Activated gamma-delta T cell treated with anti-CD3 and anti-CD28 coated beads, Interleukin-2, amount 50 U/mL, for 16 hours (primary cell): Measurements from ENCODE around the gene NPHP4.

Experiments
- DNase-seq: peaks from one replicate; pipeline ENCODE4 v3.0.0-alpha.2; 2020; ENCODE audit warnings: low read depth

NPHP4 gene

GRCh38 chr1:5877683-5878530 is 114.3 kb downstream of the NPHP4 start:
- DNase-seq = no peak

- no peak for DNase-seq
These were observed 115.2 kb downstream of the NPHP4 start for GRCh38 chr1:5877001-5877400.

- DNase-seq = no peak
These were observed 116.1 kb downstream of the NPHP4 start for GRCh38 chr1:5876094-5876650.

- no peak for DNase-seq
These were observed 116.8 kb downstream of the NPHP4 start for GRCh38 chr1:5875345-5875910.

GRCh38 chr1:5874416-5875110 is 117.7 kb downstream of the NPHP4 start:
- no peak for DNase-seq

- DNase-seq = no peak
These were observed 118.7 kb downstream of the NPHP4 start for GRCh38 chr1:5873556-5873955.

GRCh38 chr1:5872886-5873285 is 119.3 kb downstream of the NPHP4 start:
- no peak for DNase-seq

GRCh38 chr1:5868931-5869500 is 123.2 kb downstream of the NPHP4 start:
- no peak for DNase-seq

- DNase-seq = no peak
These were observed 126.5 kb downstream of the NPHP4 start for GRCh38 chr1:5865774-5866173.

GRCh38 chr1:5865056-5865455 is 127.2 kb downstream of the NPHP4 start:
- DNase-seq = no peak

- no peak for DNase-seq
These were observed 128.0 kb downstream of the NPHP4 start for GRCh38 chr1:5864256-5864655.

- no peak for DNase-seq
These were observed 129.0 kb downstream of the NPHP4 start for GRCh38 chr1:5863238-5863637.

GRCh38 chr1:5861871-5862825 is 130.1 kb downstream of the NPHP4 start:
- no peak for DNase-seq

GRCh38 chr1:5860277-5860676 is 131.9 kb downstream of the NPHP4 start:
- no peak for DNase-seq

- no peak for DNase-seq
These were observed 132.5 kb downstream of the NPHP4 start for GRCh38 chr1:5859766-5860165.

GRCh38 chr1:5858844-5859407 is 133.3 kb downstream of the NPHP4 start:
- no peak for DNase-seq

- DNase-seq = no peak
These were observed 134.0 kb downstream of the NPHP4 start for GRCh38 chr1:5858246-5858645.

GRCh38 chr1:5857508-5858090 is 134.6 kb downstream of the NPHP4 start:
- DNase-seq = no peak

- DNase-seq = no peak
These were observed 135.2 kb downstream of the NPHP4 start for GRCh38 chr1:5857011-5857410.

GRCh38 chr1:5856246-5856815 is 135.9 kb downstream of the NPHP4 start:
- DNase-seq = no peak
